Measurements from ENCODE around the gene PXDN. TPM values are rescaled to one million over a fixed set of nuclear protein-coding genes. Genes with fewer than 3 reads are reported as not detected.

Gene PXDN
- total and polyA plus RNA-seq, 2 of the 4 experiments (the other 2 are of a cell fraction) = 153 to 332 TPM

DNA sequence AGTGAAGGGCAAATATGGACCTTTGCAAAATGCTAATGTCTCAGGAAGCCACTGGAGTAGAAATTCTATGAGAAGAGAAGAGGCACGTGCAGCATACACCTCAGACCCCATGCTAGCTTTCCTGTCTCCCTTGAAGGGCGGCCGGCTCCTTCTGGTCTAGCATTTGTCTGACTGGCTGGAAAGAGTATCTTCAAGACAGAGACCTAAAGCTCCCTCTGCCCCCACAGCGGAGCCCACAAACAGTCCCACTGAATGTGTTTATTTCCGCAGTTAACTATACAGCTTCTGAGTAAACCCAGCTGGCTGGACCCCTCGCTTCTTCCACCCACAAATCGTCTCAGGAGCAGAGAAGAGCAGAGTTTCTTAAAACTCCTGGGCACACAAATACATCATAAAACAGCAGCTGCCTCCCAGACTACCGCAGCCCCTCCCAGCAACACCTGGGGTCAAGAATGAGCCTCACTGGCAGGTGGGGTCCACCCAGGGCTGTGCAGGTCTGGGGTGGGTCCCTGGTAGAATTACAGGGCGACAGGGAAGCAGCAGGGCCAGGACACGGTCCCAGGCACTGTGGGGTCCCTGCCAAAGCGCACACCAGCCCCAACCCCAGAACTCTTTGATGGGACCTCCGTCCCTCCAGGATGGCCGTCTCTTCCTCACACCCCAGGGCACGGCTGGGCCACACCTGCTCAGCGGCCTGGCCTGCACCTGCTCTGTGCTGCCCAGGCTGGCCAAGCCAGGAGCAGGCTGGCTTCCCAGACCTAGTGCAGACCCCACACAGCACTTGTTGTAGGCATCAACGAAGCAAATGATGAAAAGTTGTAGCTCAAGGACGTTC lies 103.8 kb downstream of the PXDN start (continued):
- no peak for TF ChIP-seq BHLHE40 (IDR thresholded peaks at IDR 0.05; ENCODE audit: low read depth, low read length)

DNA sequence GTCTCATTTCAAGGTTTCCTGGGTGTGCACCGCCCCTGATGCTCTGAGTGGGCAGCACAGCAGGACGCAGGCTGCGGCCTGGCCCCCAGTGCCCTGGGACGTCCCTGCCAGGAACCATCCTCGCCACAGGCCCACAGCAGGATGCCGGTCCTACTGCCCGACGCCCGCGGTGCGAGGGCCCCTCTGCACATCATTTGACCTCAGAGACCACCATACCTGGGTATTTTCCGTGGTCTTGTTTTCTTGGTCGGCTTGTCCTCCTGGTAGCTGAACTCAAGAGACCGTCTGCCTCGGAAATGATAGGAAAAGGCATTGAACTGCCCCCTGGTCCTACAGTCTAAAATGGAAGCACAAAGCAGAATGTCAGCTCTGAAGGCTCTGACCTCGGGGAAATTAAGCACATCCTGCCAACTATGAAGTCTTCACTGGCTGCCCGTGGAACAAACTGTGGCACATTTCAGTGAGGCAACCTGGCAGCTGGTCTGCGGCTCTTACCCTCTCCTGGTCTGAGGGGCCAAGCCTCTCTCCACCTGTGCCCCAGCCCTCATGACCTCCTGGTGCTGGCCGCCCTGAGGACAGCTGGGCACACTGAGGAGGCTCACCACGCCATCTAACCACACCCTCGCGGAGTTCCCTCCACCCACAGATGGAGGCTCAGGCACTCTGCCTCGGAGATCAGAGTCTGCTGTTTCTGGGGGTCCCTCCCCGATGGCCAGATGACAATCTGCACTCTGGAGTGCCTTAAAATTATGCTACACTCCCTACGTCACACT lies 105.0 kb downstream of the PXDN start:
- ATAC-seq (ENCODE audit: low read depth) = no peak
- no peak overlapping the region for H3K14ac ChIP-seq (replicated peaks; ENCODE audit: low read depth, low read length)
- no peak for DNase-seq
- H3K18ac ChIP-seq (ENCODE audit: low read depth, low read length) = no peak overlapping the region
- no peak overlapping the region for H3K56ac ChIP-seq (ENCODE audit: extremely low read depth, insufficient read depth, low read length)
- ChIA-PET POLR2A (ENCODE audit: unreplicated experiment) (no interaction called here), CTCF (no interaction called here)
- H2AK9ac ChIP-seq (replicated peaks; ENCODE audit: low read depth, low read length, poor library complexity) = no peak overlapping the region
- H4K8ac ChIP-seq (ENCODE audit: low read depth in 2 of 2, low read length in 2 of 2) = no peak overlapping the region
- H3K79me1 ChIP-seq (ENCODE audit: low read depth in 1 of 2, low read length in 2 of 2) = peaks cover 27 to 86% of the 10 kb centered on the region in 2 experiments
- intact Hi-C loops (cut with micrococcal nuclease) (no loop called here), in situ Hi-C loops (cut with MboI; ENCODE audit: low sequenced_read_pairs) (no loop called here), dilution Hi-C loops (cut with HindIII; ENCODE audit: low sequenced_read_pairs, unreplicated experiment) (no loop called here)
- peaks cover 77% of the 10 kb centered on the region for H3K36me3 ChIP-seq (ENCODE audit: control insufficient read depth, insufficient read depth, low read length)
- H2BK120ac ChIP-seq (ENCODE audit: low read depth, low read length) = no peak overlapping the region
- H3K27me3 ChIP-seq (ENCODE audit: control insufficient read depth, insufficient read depth, low read length) = no peaks in the 10 kb centered on the region
- no peak overlapping the region for H3K4me2 ChIP-seq (ENCODE audit: low read depth, low read length)
- H3K9me1 ChIP-seq (ENCODE audit: insufficient read depth, low read length) = peaks cover 14% of the 10 kb centered on the region; the same call in 1 of the 2 replicates
- no peak overlapping the region for H2BK5ac ChIP-seq (ENCODE audit: low read depth, low read length, poor library complexity, severe bottlenecking)
- H3K4me1 ChIP-seq (ENCODE audit: control insufficient read depth, insufficient read depth, low read length) = peaks cover 13% of the 10 kb centered on the region
- 89% methylated on average over 8 of the region's 25 CpGs; no CpG with 5 or more reads in 1 of the 2 experiments for WGBS, 2 experiments (ENCODE audit: extremely low coverage in 2 of 2, insufficient read length in 1 of 2)
- H2AFZ ChIP-seq (replicated peaks; ENCODE audit: low read length, poor library complexity) = no peak overlapping the region
- H3K27ac ChIP-seq (ENCODE audit: insufficient read depth, low read length) = no peak overlapping the region
- no peak overlapping the region for H4K91ac ChIP-seq (ENCODE audit: insufficient read depth, low read depth, low read length)
- H3K4me3 ChIP-seq (ENCODE audit: insufficient read depth, low read depth, low read length) = no peak overlapping the region
- no peak overlapping the region for H3K4ac ChIP-seq (ENCODE audit: low read depth, low read length)
- H2BK15ac ChIP-seq (ENCODE audit: low read depth, low read length) = no peak overlapping the region
- no peak overlapping the region for H2BK20ac ChIP-seq (ENCODE audit: low read depth, low read length)
- H4K5ac ChIP-seq (ENCODE audit: low read depth, low read length) = no peak overlapping the region
- no peak overlapping the region for H2AK5ac ChIP-seq (ENCODE audit: low read depth, low read length)
- no peak overlapping the region for H3K9ac ChIP-seq (ENCODE audit: low read depth, low read length)
- no TSS peak for BruUV-seq (replicated peaks)
- H3K23ac ChIP-seq (ENCODE audit: low read depth, low read length) = no peak overlapping the region
- H4K20me1 ChIP-seq (ENCODE audit: insufficient read depth, low read length) = peaks cover 19% of the 10 kb centered on the region; the same call in 1 of the 2 replicates
- no peaks in the 10 kb centered on the region for H3K9me3 ChIP-seq (ENCODE audit: control insufficient read depth, insufficient read depth, low read length)
- TF ChIP-seq, protein P1, sequence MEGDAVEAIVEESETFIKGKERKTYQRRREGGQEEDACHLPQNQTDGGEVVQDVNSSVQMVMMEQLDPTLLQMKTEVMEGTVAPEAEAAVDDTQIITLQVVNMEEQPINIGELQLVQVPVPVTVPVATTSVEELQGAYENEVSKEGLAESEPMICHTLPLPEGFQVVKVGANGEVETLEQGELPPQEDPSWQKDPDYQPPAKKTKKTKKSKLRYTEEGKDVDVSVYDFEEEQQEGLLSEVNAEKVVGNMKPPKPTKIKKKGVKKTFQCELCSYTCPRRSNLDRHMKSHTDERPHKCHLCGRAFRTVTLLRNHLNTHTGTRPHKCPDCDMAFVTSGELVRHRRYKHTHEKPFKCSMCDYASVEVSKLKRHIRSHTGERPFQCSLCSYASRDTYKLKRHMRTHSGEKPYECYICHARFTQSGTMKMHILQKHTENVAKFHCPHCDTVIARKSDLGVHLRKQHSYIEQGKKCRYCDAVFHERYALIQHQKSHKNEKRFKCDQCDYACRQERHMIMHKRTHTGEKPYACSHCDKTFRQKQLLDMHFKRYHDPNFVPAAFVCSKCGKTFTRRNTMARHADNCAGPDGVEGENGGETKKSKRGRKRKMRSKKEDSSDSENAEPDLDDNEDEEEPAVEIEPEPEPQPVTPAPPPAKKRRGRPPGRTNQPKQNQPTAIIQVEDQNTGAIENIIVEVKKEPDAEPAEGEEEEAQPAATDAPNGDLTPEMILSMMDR (conservative IDR thresholded peaks at IDR 0.05; ENCODE audit: low read depth, low read length) = no peak
- TF ChIP-seq POLR2A (IDR thresholded peaks at IDR 0.05; ENCODE audit: low read depth, low read length) = no peak
- no peak for TF ChIP-seq CHD1 (IDR thresholded peaks at IDR 0.05; ENCODE audit: low read depth, low read length)
- no peak for TF ChIP-seq NFE2L2 (IDR thresholded peaks at IDR 0.05; ENCODE audit: low read depth, low read length)
- TF ChIP-seq CEBPB (IDR thresholded peaks at IDR 0.05; ENCODE audit: low read depth, low read length) = no peak
- TF ChIP-seq MAFK (IDR thresholded peaks at IDR 0.05; ENCODE audit: low read depth, low read length) = no peak
- no peak for TF ChIP-seq BHLHE40 (IDR thresholded peaks at IDR 0.05; ENCODE audit: low read depth, low read length)
- TF ChIP-seq RFX5 (IDR thresholded peaks at IDR 0.05; ENCODE audit: low read depth, low read length) = no peak
- TF ChIP-seq RCOR1 (IDR thresholded peaks at IDR 0.05; ENCODE audit: insufficient replicate concordance, low read length) = no peak
- TF ChIP-seq, protein P2, sequence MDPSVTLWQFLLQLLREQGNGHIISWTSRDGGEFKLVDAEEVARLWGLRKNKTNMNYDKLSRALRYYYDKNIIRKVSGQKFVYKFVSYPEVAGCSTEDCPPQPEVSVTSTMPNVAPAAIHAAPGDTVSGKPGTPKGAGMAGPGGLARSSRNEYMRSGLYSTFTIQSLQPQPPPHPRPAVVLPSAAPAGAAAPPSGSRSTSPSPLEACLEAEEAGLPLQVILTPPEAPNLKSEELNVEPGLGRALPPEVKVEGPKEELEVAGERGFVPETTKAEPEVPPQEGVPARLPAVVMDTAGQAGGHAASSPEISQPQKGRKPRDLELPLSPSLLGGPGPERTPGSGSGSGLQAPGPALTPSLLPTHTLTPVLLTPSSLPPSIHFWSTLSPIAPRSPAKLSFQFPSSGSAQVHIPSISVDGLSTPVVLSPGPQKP (IDR thresholded peaks at IDR 0.05; ENCODE audit: borderline replicate concordance, low read depth, low read length) = no peak
- TF ChIP-seq MAZ (IDR thresholded peaks at IDR 0.05; ENCODE audit: borderline replicate concordance, low read depth, low read length) = no peak
- TF ChIP-seq FOS (IDR thresholded peaks at IDR 0.05; ENCODE audit: low read depth, low read length) = no peak
